Right renal pelvis (tissue), 4 donors: ENCODE results near the gene HEG1. TPM values are rescaled to one million over a fixed set of nuclear protein-coding genes. Genes with fewer than 3 reads are reported as not detected.

Source experiments
- DNase-seq, 4 donors: peaks; one replicate each; pipeline ENCODE4 v3.0.0-alpha.2; 2013; ENCODE audit warnings: low read depth in 4 of 4, low spot score in 3 of 4, missing footprints in 1 of 4
- polyA plus RNA-seq, 4 donors: library from polyadenylated mRNA; unstranded; fragments of 120-200 nt; gene quantifications; one replicate each; pipeline ENCODE4 v1.2.1, GENCODE V29; 2013; ENCODE audit not compliant: insufficient read length in 4 of 4

Gene HEG1
- polyA plus RNA-seq, 4 donors = 29.0 to 33.0 (median 31.0) TPM

GRCh38 chr3:125069968-125070745 is 14.4 kb upstream of the HEG1 start:
- DNase-seq = no peak

GRCh38 chr3:125069452-125069851 is 13.7 kb upstream of the HEG1 start:
- DNase-seq = no peak

DNA sequence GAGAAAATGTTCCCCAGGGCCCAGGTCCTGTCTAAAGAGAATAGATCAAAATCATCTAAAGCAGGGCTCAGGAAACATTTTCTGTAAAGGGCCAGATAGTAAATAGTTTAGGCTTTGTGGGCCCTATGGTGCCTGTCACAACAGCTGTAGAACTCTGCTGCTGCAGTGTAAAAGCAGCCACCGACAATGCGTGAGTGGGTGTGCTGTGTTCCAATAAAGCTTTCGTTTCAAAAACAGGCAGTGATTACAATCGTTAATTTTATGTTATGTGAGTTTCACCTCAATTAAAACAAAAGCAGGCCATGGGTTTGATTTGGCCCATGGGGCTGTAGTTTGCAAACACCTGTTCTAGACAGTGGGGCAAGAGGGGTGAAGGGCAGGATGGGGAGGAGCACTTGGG is 12.5 kb upstream of the HEG1 start:
- no peak for DNase-seq

DNA sequence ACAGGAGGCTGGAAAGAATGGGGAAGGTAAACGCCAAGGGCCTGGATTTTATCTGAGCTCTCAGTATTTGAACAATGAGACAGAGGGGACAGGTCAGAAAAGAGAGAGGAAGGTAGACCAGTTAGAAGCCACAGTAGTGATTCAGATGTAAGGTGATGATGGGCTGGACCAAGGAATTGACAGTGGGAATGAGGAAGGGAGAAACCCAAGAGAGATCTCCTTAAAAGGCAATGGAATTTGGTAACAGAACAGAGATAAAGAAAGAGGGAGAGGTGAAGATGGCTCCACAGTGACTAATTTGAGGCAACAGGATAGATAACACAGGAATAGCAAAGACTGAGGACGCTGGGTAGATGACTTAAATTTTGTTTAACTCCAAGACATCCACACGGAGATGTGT is 11.4 kb upstream of the HEG1 start:
- no peak for DNase-seq

GRCh38 chr3:125062904-125063618 is 7.3 kb upstream of the HEG1 start:
- no peak for DNase-seq

DNA sequence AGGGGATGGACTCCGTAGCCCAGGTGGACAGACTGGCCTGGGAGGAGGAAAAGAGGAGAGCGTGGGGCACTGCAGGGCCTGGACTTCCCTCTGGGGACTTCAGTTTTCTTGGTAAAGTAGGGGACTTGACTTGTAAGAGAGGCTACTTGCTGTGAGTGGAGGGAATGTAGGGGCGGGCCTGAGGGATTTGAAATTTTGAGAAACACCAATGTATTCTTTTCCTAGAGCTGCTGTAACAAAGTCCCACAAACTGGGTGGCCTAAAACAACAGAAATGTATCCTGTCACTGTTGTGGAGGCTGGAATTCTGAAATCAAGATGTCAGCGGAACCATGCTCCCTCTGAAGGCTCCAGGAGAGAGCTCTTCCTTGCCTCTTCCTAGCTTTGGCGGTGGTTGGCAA is 5.8 kb upstream of the HEG1 start:
- DNase-seq = no peak

- no peak for DNase-seq
These were observed 5.4 kb upstream of the HEG1 start for GRCh38 chr3:125061170-125061569.

DNA sequence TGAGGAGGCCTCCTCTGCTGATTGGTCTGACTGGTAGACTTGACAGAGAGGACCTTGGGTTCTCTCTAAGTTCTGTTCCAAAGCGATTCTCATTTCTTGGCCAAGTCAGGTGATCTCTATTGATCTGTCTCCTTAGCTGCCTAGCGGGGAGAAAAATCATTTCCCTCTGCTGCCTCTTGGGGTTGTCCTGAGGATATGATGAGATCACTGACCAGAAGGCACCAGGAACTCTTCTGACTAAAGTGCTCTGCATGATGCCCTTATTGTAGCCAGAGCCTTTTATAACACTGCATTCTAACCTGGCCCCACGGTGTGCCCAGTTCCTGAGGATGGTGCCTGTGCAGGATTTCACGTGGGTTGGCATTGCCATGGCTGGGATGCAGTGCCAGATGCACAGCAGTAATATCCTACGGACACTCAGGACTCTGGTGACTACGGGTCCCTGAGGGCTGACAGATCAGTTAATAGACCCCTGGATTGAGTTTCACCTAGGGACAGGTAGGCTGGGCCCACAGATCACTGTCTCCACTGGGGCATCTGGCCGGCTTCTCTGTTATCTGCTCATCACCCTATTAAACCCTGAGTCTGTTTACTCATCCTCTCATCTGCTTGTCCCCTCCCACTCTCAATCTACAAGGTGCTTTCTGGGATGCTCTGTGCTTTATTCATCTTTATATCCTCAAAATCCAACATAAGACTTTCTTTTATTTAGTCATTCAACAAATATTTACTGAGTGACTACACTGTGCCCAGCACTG is 3.9 kb upstream of the HEG1 start:
- no peak for DNase-seq

DNA sequence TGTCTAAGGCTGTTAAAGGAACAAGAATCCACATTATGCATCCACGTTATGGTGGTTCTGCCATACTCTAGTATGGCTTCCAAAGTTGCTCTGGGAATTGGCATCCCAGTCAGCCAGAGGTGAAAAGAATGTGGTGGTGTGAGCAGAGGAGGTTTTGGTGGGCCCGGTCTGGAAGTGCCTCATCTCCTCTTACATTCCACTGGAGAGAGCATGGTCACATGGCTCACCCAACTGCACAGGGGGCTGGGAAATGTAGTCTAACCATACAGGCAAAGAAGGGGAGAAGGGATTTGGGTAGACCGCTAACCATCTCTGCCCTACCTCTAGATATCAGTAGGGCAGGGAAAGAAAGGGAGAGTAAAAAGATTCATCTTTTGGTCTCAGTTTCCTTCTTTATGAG is 3.2 kb upstream of the HEG1 start:
- DNase-seq = no peak

DNA sequence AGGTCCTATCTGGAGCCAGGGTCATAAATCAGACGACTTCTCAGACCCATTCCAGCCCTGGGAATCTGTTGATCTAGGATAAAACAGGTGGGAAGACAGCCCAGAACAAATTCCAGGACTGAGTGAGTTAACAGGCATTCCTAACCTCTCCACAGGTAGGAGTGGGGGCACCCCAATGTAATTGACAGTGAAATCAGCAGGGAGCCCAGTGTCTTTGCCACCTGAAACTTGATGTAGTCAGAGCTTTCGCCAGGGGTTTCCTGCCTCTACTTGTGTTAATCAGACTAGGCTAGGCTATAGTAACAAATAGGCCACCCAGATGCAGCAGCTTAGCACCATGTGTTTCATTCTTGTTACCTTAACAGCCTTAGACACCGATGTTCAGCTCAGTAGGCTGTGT is 2.7 kb upstream of the HEG1 start:
- no peak for DNase-seq

DNA sequence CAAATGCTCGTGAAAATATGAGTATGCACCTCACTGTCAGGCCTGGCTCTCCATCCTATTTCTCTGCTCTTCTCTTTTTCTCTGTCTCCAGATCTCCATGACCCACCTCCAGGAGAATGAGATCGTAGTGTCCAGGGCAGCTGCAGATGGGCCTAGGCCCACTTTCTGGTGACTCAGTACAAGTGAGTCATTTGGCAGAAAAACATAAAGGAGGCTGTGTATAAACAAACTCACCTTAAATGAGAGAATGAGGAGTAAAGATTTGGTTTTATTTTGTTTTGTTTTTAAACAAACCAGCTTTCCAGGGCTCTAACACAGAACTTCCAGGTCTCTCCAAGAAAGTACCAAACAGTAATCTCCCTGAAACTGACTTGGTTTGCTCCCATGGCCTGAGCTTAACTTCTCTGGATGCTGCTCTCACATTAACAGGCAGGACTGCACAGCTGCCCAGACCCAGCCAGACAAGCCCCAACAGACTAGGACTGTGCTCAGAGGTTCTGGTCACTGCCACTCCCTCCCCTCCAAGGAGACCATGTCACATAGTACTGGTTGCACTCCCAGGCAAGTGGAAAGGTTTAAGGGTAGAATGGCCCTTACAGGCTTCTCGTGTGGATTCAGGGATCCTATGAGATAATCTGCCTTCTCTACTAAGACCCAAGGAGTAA is 1.5 kb upstream of the HEG1 start:
- no peak for DNase-seq

DNA sequence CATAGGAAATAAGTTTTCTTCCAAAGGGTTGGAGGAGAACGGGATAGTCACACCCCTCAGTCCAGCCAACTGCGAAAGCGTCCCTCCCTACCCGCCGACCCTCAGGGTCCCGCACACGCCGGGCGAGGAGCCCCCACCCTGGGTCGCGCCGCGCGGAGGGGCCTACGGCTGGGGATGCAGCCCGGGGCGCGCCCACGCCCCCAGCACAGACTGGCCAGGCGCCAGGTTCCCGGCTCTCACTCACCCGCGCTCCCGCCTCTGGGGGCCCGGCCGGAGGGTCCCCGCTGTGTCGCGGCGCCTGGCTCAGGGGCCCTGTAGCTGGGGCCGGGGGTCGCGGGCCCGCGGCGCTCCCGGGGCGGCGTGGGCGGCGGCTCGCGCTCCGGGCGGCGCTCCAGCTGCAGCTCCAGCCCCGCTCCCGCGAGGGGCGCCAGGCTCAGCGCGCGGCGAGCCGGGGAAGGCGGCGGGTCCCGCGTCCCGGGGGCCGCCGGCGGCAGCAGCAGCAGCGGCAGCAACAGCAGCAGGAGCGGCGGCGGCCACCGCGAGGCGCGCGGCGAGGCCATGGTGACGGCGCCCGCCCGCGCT is 375 bp downstream of the HEG1 start:
- no peak for DNase-seq

- DNase-seq = no peak
These were observed 1.1 kb downstream of the HEG1 start for GRCh38 chr3:125054449-125055329.

DNA sequence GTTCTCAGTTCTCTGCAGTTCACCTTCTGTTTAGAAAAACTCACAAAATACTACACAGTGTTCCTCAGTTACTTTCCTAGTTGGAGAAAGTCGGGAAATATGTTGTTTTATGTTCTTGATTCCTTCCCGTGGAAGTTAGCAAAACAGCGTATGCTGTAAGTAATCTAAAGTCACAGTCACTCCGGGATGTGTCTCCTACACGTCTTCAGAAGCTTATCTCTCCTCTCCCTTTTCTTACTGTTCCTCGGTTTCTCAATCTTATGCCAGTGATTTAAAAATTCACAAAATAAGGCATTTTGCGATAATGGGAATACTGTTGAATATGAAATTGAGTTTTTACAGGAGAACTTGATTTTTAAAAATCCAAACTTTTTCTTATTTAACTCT is 1.7 kb downstream of the HEG1 start:
- DNase-seq = no peak

DNA sequence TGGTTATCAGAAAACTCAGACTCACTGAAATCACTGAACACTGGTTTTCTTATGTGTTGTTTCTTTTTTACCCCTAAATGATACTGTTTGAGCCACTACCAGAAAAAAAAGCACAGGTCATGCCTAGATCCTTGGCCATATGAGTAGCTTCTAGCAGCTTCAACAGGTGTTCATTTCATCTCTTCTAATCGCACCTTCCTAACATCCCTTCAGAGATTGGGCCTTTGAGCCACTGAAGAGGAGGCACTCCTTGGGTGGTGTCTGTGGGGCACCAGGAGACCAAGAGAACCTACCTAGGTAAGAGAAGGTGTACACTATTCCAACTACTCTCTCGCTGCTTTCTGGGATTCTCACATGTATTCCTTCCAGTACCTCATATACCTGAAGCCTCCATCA is 2.5 kb downstream of the HEG1 start:
- no peak for DNase-seq

GRCh38 chr3:125052624-125053303 is 3.0 kb downstream of the HEG1 start:
- DNase-seq = no peak

GRCh38 chr3:125051715-125052581 is 3.8 kb downstream of the HEG1 start:
- no peak for DNase-seq

DNA sequence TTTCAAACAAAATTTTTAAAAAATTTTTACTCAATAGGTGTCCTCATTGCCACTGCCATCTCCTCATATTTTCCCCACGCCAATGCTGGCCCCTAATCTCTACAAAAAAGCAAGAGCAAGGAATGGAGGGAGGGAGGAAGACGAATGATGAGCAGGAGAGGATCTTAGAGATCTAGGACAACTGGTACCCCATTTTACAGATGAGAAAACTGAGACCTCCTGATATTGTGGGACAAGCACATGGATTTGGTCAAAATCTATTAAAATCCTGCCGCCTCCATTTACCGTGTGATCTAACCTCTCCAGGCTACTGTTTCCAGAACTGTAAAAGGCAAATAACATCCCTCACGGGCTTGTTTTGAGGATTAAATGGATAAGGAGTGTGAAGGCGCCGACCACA is 4.6 kb downstream of the HEG1 start:
- no peak for DNase-seq
